H1 (cell line): ENCODE data around the gene CACNA1E. TPM values are rescaled to one million over a fixed set of nuclear protein-coding genes. Genes with fewer than 3 reads are reported as not detected.

ENCODE experiments used
- KDM5A ChIP-seq: fragments of 200-600 bp; IDR thresholded peaks from 2 replicates; pipeline ENCODE4 v1.7.1; 2012; ENCODE audit warnings: mild to moderate bottlenecking, low read length, inconsistent platforms, mixed read lengths
- RNF2 ChIP-seq: fragments of 200-900, 300-1000 bp; sonication (generic); IDR thresholded peaks from 2 replicates; pipeline ENCODE4 v1.7.1; 2016; ENCODE audit warnings: borderline replicate concordance, low read depth, mild to moderate bottlenecking, antibody characterized with exemption, low read length; ENCODE audit not compliant: poor library complexity, severe bottlenecking; ENCODE audit errors: missing control alignments
- polyA plus RNA-seq, 7 experiments: library from polyadenylated mRNA; depleted of rRNA in 3 of 7; stranded (reverse) in 5 of 7; unstranded in 2 of 7; fragments of >200 nt in 5 of 7; fragments of 200-250 nt in 2 of 7; gene quantifications; 1 replicate in 5 of 7; 2 replicates in 1 of 7; 4 replicates in 1 of 7; pipeline versions ENCODE4 v1.2.1 to v1.2.3, GENCODE V29; 2011 to 2013; ENCODE audit warnings: missing spikeins in 2 of 7, mixed read lengths in 2 of 7
- total RNA-seq: library from RNA; stranded (reverse); fragmentation: NEBNext Ultra II Directional; extraction: Animal tissue kit (Norgen Biotek cat#: 25700); gene quantifications from 2 replicates; pipeline ENCODE4 v1.2.1, GENCODE V29; 2021

CACNA1E gene
- total and polyA plus RNA-seq, 2 of the 8 experiments (the other 6 are each of a cell fraction or from before 2014, with no cell fraction given), result 0.98 to 1.3 TPM

DNA sequence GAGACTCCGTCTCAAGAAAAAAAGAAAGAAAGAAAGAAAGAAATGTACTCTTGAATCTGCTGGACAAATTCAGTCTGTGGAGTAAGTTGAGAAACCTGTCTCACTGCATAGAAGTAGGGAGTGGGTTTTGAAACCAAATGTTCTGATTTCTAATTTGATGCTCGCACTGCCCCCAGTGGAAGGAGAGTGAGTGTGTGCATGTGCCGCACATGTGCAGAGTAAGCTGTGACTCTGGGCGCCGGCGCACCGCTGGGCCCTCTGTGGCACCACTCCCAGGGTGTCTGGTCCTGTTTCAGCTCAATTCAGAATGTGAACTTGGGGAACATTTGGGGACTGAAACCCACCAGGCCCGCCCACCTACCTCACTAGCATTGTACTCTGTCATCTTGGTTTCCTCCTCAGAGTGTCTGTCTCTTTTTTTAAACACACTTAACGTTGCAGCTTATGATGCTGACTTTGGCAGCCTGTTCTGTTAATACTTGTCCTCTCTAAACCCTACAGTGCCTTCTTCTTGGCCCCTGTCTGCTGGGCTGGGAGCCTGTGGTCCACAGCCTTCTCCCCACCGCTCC lies 104.6 kb downstream of the CACNA1E start (continued):
- TF ChIP-seq RNF2 (no peak), KDM5A (no peak)
